ENCODE results near the gene ZMAT5. TPM values are rescaled to one million over a fixed set of nuclear protein-coding genes. Genes with fewer than 3 reads are reported as not detected.

ZMAT5 gene
- total RNA-seq, 1 donor from 2014 or later, result 18.8 TPM

DNA sequence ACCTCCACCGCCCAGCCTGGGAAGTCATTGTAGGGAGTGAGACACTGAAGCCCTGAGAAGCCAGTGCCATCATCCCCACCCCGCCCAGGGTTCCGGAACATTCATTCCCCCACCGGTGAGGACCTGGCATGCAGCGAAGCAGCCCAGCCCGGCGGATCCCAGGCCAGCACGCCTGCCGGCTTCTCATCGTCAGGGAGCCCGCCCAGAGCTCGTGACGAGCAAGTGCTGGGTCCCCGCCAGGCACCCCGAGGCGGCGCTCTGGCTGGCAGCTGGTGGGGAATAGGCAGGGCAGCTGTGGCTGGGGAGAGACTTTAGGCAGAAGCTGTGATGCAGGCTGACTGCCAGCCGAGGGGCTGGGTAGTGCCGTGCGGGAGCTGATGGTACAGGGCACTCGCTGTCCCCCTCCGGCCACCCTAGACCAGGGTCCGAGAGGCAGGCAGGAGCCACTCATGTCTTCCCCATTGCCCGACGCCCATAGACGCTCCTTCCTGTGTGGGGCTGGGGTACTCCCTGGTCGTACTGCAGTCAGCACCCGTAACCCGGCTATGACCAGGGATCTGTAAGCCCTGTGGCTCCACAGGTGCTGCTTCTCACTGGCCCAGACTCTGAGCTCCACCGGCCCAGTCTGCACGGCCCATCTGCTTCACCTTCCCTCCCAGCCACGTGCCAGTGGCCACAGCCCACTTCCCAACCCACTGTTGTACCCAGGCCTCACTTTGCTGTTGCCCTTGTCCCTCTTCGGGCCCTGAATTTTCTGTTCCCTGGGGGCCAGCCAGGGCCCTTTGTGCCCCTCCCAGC, 71.5 kb downstream of the ZMAT5 start:
- Histone ChIP-seq H3K27ac (ENCODE audit: low read depth, low read length) (no peak overlapping the region), H3K4me1 (ENCODE audit: control insufficient read depth in 3 of 3, insufficient read depth in 3 of 3, low read length in 3 of 3) (peaks cover 8 to 17% (median 11%) of the 10 kb centered on the region in 3 donors), H3K36me3 (ENCODE audit: control insufficient read depth in 3 of 3, insufficient read depth in 3 of 3, low read length in 3 of 3) (peaks cover 5 to 15% (median 11%) of the 10 kb centered on the region in 3 donors), H3K27me3 (ENCODE audit: control insufficient read depth in 3 of 3, insufficient read depth in 3 of 3, low read length in 3 of 3) (no peaks in the 10 kb centered on the region), H3K9me3 (ENCODE audit: control insufficient read depth in 3 of 3, low read length in 3 of 3) (no peaks in the 10 kb centered on the region), H3K9ac (ENCODE audit: low read depth in 1 of 3, low read length in 3 of 3) (peak overlapping the region in 2 of 3 donors; percentile 14 to 33), H3K4me3 (ENCODE audit: low read length in 3 of 3) (no peak overlapping the region)

GRCh38 chr22:29693671-29694070, 73.1 kb downstream of the ZMAT5 start:
- H3K27me3 ChIP-seq (ENCODE audit: control insufficient read depth in 3 of 3, insufficient read depth in 3 of 3, low read length in 3 of 3), result no peaks in the 10 kb centered on the region
- H3K4me1 ChIP-seq (ENCODE audit: control insufficient read depth in 3 of 3, insufficient read depth in 3 of 3, low read length in 3 of 3), result peaks cover 15 to 23% (median 19%) of the 10 kb centered on the region in 3 donors
- H3K27ac ChIP-seq (ENCODE audit: low read depth, low read length), result no peak overlapping the region
- peaks cover 5 to 15% (median 11%) of the 10 kb centered on the region in 3 donors for H3K36me3 ChIP-seq (ENCODE audit: control insufficient read depth in 3 of 3, insufficient read depth in 3 of 3, low read length in 3 of 3)
- H3K9me3 ChIP-seq (ENCODE audit: control insufficient read depth in 3 of 3, low read length in 3 of 3), result no peaks in the 10 kb centered on the region
- no peak overlapping the region for H3K4me3 ChIP-seq (ENCODE audit: low read length in 3 of 3)
- no peak overlapping the region for H3K9ac ChIP-seq (ENCODE audit: low read depth in 1 of 3, low read length in 3 of 3)

DNA sequence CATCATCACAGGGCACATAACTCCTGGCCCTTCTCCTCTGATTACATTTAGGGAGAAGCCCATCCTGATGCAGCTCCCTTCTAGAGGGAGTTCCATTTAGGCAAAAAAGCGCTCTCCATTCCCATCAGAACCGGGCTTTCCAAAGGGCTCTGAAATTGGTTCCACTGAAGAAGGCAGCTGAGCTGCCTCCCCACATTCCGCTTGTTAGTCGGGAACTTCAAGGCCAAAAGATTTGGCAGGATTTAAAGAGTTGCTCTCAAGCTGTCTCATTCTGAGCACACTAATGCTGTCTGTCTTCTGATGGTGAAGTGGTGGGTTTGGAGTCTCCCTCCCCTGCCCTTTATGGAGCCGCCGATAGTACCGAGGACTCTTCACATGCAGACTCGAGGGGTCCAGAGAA, 73.6 kb downstream of the ZMAT5 start:
- Histone ChIP-seq H3K36me3 (ENCODE audit: control insufficient read depth in 3 of 3, insufficient read depth in 3 of 3, low read length in 3 of 3) (peaks cover 5 to 15% (median 13%) of the 10 kb centered on the region in 3 donors), H3K4me1 (ENCODE audit: control insufficient read depth in 3 of 3, insufficient read depth in 3 of 3, low read length in 3 of 3) (peaks cover 15 to 23% (median 19%) of the 10 kb centered on the region in 3 donors), H3K9me3 (ENCODE audit: control insufficient read depth in 3 of 3, low read length in 3 of 3) (no peaks in the 10 kb centered on the region), H3K4me3 (ENCODE audit: low read length in 3 of 3) (no peak overlapping the region), H3K27ac (ENCODE audit: low read depth, low read length) (no peak overlapping the region), H3K9ac (ENCODE audit: low read depth in 1 of 3, low read length in 3 of 3) (no peak overlapping the region), H3K27me3 (ENCODE audit: control insufficient read depth in 3 of 3, insufficient read depth in 3 of 3, low read length in 3 of 3) (no peaks in the 10 kb centered on the region)

- Histone ChIP-seq H3K36me3 (ENCODE audit: control insufficient read depth in 3 of 3, insufficient read depth in 3 of 3, low read length in 3 of 3) (peaks cover 7 to 16% (median 15%) of the 10 kb centered on the region in 3 donors), H3K27ac (ENCODE audit: low read depth, low read length) (no peak overlapping the region), H3K27me3 (ENCODE audit: control insufficient read depth in 3 of 3, insufficient read depth in 3 of 3, low read length in 3 of 3) (no peaks in the 10 kb centered on the region), H3K4me3 (ENCODE audit: low read length in 3 of 3) (no peak overlapping the region), H3K9ac (ENCODE audit: low read depth in 1 of 3, low read length in 3 of 3) (no peak overlapping the region), H3K9me3 (ENCODE audit: control insufficient read depth in 3 of 3, low read length in 3 of 3) (no peaks in the 10 kb centered on the region), H3K4me1 (ENCODE audit: control insufficient read depth in 3 of 3, insufficient read depth in 3 of 3, low read length in 3 of 3) (peaks cover 15 to 23% (median 19%) of the 10 kb centered on the region in 3 donors)
These were observed 74.5 kb downstream of the ZMAT5 start for GRCh38 chr22:29692327-29692640.

DNA sequence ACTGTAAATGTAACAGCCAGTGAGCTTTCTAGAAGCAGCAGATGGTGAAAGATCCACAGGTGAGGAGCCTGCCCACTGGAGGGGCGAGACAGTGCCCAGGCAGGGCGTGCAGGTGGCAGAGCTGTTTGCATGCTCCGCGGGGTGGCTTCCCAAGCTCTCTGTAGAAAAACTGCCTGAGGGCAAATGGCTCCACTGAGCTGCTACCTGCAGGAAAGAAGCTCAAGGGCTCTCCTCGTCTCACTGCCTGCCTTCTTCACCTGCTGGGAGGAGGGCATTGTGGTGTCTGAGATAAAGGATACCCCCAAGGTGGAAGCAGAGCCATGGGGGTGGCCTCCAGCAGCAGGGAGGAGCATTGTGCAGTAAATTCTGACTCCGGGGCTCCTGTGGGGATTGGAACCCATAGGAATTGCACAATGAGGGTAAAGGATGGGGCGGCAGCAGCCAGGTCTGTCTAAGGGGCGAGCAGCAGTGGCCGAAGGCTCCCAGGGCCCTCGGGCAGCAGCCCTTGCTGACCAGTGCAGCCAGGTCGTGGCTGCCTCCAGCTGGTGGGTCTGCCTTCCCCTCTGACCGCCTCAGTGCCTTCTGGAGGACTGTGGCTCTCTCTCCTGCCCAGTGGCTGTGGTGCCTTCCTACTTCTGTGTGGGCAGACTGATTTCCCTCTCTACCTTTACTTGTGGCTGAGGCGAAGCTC, 75.0 kb downstream of the ZMAT5 start:
- H3K4me1 ChIP-seq (ENCODE audit: control insufficient read depth in 3 of 3, insufficient read depth in 3 of 3, low read length in 3 of 3), result peaks cover 15 to 23% (median 19%) of the 10 kb centered on the region in 3 donors
- H3K9me3 ChIP-seq (ENCODE audit: control insufficient read depth in 3 of 3, low read length in 3 of 3), result no peaks in the 10 kb centered on the region
- no peak overlapping the region for H3K9ac ChIP-seq (ENCODE audit: low read depth in 1 of 3, low read length in 3 of 3)
- no peak overlapping the region for H3K4me3 ChIP-seq (ENCODE audit: low read length in 3 of 3)
- peaks cover 11 to 20% (median 18%) of the 10 kb centered on the region in 3 donors for H3K36me3 ChIP-seq (ENCODE audit: control insufficient read depth in 3 of 3, insufficient read depth in 3 of 3, low read length in 3 of 3)
- H3K27me3 ChIP-seq (ENCODE audit: control insufficient read depth in 3 of 3, insufficient read depth in 3 of 3, low read length in 3 of 3), result no peaks in the 10 kb centered on the region
- no peak overlapping the region for H3K27ac ChIP-seq (ENCODE audit: low read depth, low read length)

DNA sequence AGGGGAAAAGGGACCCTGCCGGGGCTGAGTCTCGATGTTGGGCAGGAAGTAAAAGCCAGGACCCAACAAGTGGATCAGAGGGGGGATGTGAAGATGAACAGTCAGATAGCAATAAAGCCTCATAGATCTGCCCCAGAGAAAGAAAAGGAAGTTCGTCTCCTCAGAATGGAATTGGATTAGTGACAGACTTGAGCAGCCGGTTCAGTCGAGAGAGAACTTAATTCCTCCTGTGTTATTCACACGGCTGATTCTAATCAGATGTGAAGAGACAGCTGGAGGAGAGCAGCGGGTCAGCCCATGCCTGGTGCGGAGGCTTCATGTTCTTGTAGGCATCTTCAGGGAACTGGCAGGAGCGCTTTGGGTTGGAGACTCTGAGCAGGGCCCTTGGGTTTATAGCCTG, 76.3 kb downstream of the ZMAT5 start:
- H3K4me1 ChIP-seq (ENCODE audit: control insufficient read depth in 3 of 3, insufficient read depth in 3 of 3, low read length in 3 of 3), result peaks cover 15 to 20% (median 18%) of the 10 kb centered on the region in 3 donors

GRCh38 chr22:29689880-29690213, 77.0 kb downstream of the ZMAT5 start:
- no peak overlapping the region for H3K9ac ChIP-seq (ENCODE audit: low read depth in 1 of 3, low read length in 3 of 3)
- H3K36me3 ChIP-seq (ENCODE audit: control insufficient read depth in 3 of 3, insufficient read depth in 3 of 3, low read length in 3 of 3), result peaks cover 18 to 20% (median 18%) of the 10 kb centered on the region in 3 donors
- H3K27ac ChIP-seq (ENCODE audit: low read depth, low read length), result no peak overlapping the region
- H3K27me3 ChIP-seq (ENCODE audit: control insufficient read depth in 3 of 3, insufficient read depth in 3 of 3, low read length in 3 of 3), result no peaks in the 10 kb centered on the region
- H3K4me3 ChIP-seq (ENCODE audit: low read length in 3 of 3), result no peak overlapping the region
- peaks cover 13 to 17% (median 15%) of the 10 kb centered on the region in 3 donors for H3K4me1 ChIP-seq (ENCODE audit: control insufficient read depth in 3 of 3, insufficient read depth in 3 of 3, low read length in 3 of 3)
- H3K9me3 ChIP-seq (ENCODE audit: control insufficient read depth in 3 of 3, low read length in 3 of 3), result no peaks in the 10 kb centered on the region

More for the DNA sequence above, 76.3 kb downstream of the ZMAT5 start:
- Histone ChIP-seq H3K27me3 (ENCODE audit: control insufficient read depth in 3 of 3, insufficient read depth in 3 of 3, low read length in 3 of 3) (no peaks in the 10 kb centered on the region), H3K9me3 (ENCODE audit: control insufficient read depth in 3 of 3, low read length in 3 of 3) (no peaks in the 10 kb centered on the region), H3K36me3 (ENCODE audit: control insufficient read depth in 3 of 3, insufficient read depth in 3 of 3, low read length in 3 of 3) (peaks cover 16 to 21% (median 19%) of the 10 kb centered on the region in 3 donors), H3K4me3 (ENCODE audit: low read length in 3 of 3) (no peak overlapping the region), H3K9ac (ENCODE audit: low read depth in 1 of 3, low read length in 3 of 3) (no peak overlapping the region), H3K27ac (ENCODE audit: low read depth, low read length) (no peak overlapping the region)

GRCh38 chr22:29689206-29689879, 77.5 kb downstream of the ZMAT5 start:
- H3K27ac ChIP-seq (ENCODE audit: low read depth, low read length), result no peak overlapping the region

GRCh38 chr22:29684244-29684643, 82.6 kb downstream of the ZMAT5 start:
- Histone ChIP-seq H3K4me1 (ENCODE audit: control insufficient read depth in 3 of 3, insufficient read depth in 3 of 3, low read length in 3 of 3) (no peaks in the 10 kb centered on the region), H3K9ac (ENCODE audit: low read depth in 1 of 3, low read length in 3 of 3) (no peak overlapping the region), H3K36me3 (ENCODE audit: control insufficient read depth in 3 of 3, insufficient read depth in 3 of 3, low read length in 3 of 3) (peaks cover 37 to 50% (median 40%) of the 10 kb centered on the region in 3 donors), H3K9me3 (ENCODE audit: control insufficient read depth in 3 of 3, low read length in 3 of 3) (no peaks in the 10 kb centered on the region), H3K27ac (ENCODE audit: low read depth, low read length) (no peak overlapping the region), H3K27me3 (ENCODE audit: control insufficient read depth in 3 of 3, insufficient read depth in 3 of 3, low read length in 3 of 3) (no peaks in the 10 kb centered on the region), H3K4me3 (ENCODE audit: low read length in 3 of 3) (no peak overlapping the region)

More at GRCh38 chr22:29689206-29689879, 77.5 kb downstream of the ZMAT5 start:
- Histone ChIP-seq H3K9me3 (ENCODE audit: control insufficient read depth in 3 of 3, low read length in 3 of 3) (no peaks in the 10 kb centered on the region), H3K4me1 (ENCODE audit: control insufficient read depth in 3 of 3, insufficient read depth in 3 of 3, low read length in 3 of 3) (peaks cover 13 to 17% (median 15%) of the 10 kb centered on the region in 3 donors), H3K4me3 (ENCODE audit: low read length in 3 of 3) (no peak overlapping the region), H3K36me3 (ENCODE audit: control insufficient read depth in 3 of 3, insufficient read depth in 3 of 3, low read length in 3 of 3) (peaks cover 19 to 21% (median 20%) of the 10 kb centered on the region in 3 donors), H3K9ac (ENCODE audit: low read depth in 1 of 3, low read length in 3 of 3) (no peak overlapping the region), H3K27me3 (ENCODE audit: control insufficient read depth in 3 of 3, insufficient read depth in 3 of 3, low read length in 3 of 3) (no peaks in the 10 kb centered on the region)
